Measurements from ENCODE around the gene BABAM2.
"Not testable (repeated sequence)": the region's sequence is repeated elsewhere in the genome, so short reads cannot be mapped to it uniquely, and the experiment has no call there.

The BABAM2 gene

DNA sequence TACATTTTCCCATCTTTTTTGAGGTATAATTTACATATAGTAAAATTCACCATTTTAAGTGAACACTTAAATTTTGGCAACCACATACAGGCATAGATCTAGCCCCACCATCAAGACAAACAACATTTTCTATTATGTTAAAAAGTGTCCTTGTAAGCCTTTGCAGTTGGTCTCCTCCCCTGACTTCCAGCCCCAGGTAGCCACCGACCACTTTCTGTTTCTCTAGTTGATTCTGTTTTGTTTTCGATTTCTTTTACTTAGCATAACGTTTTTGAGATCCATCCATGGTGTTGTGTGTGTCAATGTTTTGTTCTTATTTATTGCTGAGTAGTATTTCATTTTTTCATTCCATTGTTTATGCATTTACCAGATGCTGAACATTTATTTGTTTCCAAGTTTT lies 366.7 kb downstream of the BABAM2 start:
- TF ChIP-seq, protein P1, sequence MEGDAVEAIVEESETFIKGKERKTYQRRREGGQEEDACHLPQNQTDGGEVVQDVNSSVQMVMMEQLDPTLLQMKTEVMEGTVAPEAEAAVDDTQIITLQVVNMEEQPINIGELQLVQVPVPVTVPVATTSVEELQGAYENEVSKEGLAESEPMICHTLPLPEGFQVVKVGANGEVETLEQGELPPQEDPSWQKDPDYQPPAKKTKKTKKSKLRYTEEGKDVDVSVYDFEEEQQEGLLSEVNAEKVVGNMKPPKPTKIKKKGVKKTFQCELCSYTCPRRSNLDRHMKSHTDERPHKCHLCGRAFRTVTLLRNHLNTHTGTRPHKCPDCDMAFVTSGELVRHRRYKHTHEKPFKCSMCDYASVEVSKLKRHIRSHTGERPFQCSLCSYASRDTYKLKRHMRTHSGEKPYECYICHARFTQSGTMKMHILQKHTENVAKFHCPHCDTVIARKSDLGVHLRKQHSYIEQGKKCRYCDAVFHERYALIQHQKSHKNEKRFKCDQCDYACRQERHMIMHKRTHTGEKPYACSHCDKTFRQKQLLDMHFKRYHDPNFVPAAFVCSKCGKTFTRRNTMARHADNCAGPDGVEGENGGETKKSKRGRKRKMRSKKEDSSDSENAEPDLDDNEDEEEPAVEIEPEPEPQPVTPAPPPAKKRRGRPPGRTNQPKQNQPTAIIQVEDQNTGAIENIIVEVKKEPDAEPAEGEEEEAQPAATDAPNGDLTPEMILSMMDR (conservative IDR thresholded peaks at IDR 0.05; ENCODE audit: control insufficient read depth, insufficient read depth, low read depth, low read length), result no peak
- DNase-seq (ENCODE audit: low read depth), result no peak

GRCh38 chr2:28259226-28259625 lies 368.7 kb downstream of the BABAM2 start:
- not testable (repeated sequence) for DNase-seq (ENCODE audit: low read depth); H3K4me3 ChIP-seq (ENCODE audit: control insufficient read depth, low read depth, low read length)

More for the DNA sequence above, 366.7 kb downstream of the BABAM2 start:
- H3K4me3 ChIP-seq (ENCODE audit: control insufficient read depth, low read depth, low read length), result no peak overlapping the region

- no peak overlapping the region for H3K4me3 ChIP-seq (ENCODE audit: control insufficient read depth, low read depth, low read length)
- TF ChIP-seq, protein P1 (conservative IDR thresholded peaks at IDR 0.05; ENCODE audit: control insufficient read depth, insufficient read depth, low read depth, low read length), result no peak
- no peak for DNase-seq (ENCODE audit: low read depth)
Observed at GRCh38 chr2:28263690-28264089, 373.2 kb downstream of the BABAM2 start.

- DNase-seq (ENCODE audit: low read depth), result no peak
- no peak overlapping the region for H3K4me3 ChIP-seq (ENCODE audit: control insufficient read depth, low read depth, low read length)
- TF ChIP-seq, protein P1 (conservative IDR thresholded peaks at IDR 0.05; ENCODE audit: control insufficient read depth, insufficient read depth, low read depth, low read length), result no peak
Observed at GRCh38 chr2:28267282-28267681, 376.8 kb downstream of the BABAM2 start.

DNA sequence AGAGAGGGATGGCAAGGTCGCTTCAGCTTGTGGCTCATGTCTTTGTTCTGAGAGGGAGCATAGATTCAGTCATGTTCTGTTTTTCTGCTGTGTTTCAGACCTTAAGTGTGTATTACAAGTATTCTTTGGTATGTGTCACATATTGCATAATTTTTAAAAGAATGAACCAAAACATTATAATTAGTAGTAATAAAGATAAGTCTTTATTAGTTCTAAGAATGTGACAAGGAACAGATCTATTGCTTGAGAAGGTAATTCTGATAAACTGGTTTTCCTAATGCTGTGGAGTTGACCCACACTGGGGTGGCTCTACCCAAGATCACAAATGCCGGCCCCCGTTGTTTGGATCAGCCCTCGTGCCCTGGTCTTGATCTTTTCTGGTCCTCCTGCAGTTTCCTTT lies 377.9 kb downstream of the BABAM2 start:
- TF ChIP-seq, protein P1 (conservative IDR thresholded peaks at IDR 0.05; ENCODE audit: control insufficient read depth, insufficient read depth, low read depth, low read length), result no peak
- H3K4me3 ChIP-seq (ENCODE audit: control insufficient read depth, low read depth, low read length), result no peak overlapping the region
- peak; percentile 16 for DNase-seq (ENCODE audit: low read depth)

DNA sequence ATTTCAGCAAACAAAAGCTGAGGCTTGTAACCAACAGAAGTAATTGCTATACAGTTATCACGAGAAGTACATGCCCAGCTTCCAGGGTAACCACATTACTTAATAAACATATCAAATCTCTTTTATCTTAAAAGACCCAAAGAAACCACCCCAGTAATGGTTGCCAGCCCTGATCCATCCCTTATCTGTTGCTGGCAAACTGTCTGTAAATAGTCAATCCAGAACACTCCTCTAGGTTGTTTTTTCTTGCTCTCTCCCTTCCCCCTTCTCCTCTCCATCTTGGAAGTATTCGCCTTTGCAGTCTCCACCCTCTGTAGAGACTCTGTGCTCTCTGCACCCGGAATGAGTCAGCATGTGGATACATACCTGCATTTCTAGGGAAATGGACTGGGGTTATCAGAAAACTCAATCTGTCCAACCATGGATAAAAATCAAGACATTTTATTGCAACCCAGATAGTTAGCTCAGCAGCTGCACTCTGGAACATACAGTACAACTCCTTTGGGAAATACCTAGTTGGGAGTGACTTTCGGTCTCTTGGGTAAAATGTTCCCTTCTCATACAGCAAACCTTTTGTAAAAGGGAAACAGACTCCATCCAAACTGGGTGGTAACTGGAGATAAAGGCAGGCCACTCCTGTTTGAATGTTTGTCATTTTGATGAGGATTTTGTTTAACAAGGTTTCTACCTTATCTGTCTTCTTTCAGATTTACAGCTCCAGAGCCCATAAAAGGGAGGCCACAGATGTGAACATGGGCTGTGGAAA lies 378.7 kb downstream of the BABAM2 start:
- TF ChIP-seq, protein P1 (conservative IDR thresholded peaks at IDR 0.05; ENCODE audit: control insufficient read depth, insufficient read depth, low read depth, low read length), result no peak
- H3K4me3 ChIP-seq (ENCODE audit: control insufficient read depth, low read depth, low read length), result no peak overlapping the region
- peak; percentile 24 for DNase-seq (ENCODE audit: low read depth)

DNA sequence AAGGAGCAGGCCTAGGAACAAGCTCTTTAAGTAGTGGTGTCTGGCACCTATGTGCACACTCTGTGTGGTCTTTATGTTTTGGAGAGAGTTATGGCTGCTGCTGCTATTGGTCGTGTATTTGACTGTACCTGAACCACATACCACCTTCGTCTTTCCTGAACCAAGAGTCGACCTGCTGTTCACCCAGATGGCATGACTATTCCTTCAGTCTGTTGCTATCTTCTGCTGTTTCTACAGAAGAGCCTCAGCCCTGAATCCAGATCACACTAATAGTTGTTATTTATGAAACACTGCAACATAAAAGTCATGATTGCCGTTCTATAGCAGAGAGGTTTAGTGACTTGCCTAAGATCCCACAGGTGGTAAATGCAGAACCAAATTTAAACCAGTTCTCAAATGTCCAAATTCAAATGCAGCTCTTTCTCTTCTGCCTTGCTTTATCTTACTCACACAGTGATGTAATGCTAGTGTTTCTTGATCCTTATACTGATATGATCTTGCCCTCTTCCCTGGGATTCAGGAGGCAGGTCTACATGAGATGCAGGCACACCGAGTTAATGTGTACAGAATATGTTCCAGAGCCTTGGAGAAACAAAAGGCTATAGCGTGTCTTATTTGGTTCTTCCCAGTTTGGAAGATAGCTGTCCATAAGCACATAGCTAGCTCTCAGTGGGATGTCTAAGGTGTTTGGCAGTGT lies 380.1 kb downstream of the BABAM2 start:
- TF ChIP-seq, protein P1 (conservative IDR thresholded peaks at IDR 0.05; ENCODE audit: control insufficient read depth, insufficient read depth, low read depth, low read length), result no peak
- no peak for DNase-seq (ENCODE audit: low read depth)
- no peak overlapping the region for H3K4me3 ChIP-seq (ENCODE audit: control insufficient read depth, low read depth, low read length)
